Subcutaneous adipose tissue (tissue), 4 donors: ENCODE measurements around the gene ACACB. TPM values are rescaled to one million over a fixed set of nuclear protein-coding genes. Genes with fewer than 3 reads are reported as not detected.

ENCODE experiments used
- CTCF ChIP-seq: fragments of 450-650 bp; IDR thresholded peaks from one replicate; pipeline ENCODE4 v1.5.1; 2016; ENCODE audit warnings: low read depth, mild to moderate bottlenecking, control low read depth, antibody characterized with exemption, moderate library complexity
- total RNA-seq, 4 donors: library from RNA; depleted of rRNA; stranded (reverse); fragments of >200 nt; gene quantifications; one replicate each; pipeline ENCODE4 v1.1.0, GENCODE V29; 2016

ACACB gene
- total RNA-seq, 4 donors from 2014 or later, result 798 to 3,288 (median 1,277) TPM

DNA sequence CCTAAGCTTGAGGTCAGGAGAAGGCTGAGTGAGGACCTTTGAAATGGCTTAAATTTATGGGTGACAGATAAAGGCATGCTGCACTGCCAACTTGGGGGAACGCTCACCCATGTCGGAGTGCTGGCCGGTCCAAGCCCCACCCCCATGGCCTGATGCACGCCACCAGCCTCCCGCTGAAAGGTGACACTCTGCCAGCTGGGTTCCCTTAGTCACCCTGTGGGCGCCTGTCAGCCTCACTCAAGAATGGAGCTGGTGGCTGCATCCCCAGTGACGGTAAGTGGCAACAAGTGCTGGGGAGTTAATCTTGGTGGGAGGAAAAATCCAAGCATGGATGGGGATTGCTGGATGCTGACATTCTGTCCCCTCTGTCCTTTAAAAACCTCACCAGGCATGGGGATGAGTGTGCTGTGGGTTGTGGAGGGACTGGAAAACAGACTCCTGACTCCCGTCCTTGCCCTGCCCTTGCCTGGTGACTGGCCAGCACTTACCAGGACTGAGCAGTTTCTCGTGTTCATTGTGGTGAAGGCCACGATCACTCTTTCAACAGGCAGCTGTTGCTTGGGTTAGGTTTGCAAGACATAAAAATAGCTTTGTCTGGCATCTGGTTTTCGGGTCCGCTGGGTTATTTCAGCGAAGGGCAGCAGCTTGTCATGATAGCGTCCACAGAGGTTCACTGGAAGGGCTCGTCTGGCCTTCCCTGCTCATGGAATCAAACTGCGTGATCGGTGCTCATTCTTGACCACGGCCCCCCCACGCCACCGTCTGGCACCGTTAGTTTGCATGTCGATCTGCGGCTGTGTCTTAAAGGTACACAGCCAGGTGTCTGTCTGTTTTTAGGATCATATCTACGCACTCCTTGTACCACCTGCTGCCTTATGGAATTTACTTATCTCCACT is 15.0 kb downstream of the ACACB start:
- no peak for TF ChIP-seq CTCF

- no peak for TF ChIP-seq CTCF
Measured at GRCh38 chr12:109134186-109134917, 18.0 kb downstream of the ACACB start.

GRCh38 chr12:109137055-109137454 is 20.7 kb downstream of the ACACB start:
- no peak for TF ChIP-seq CTCF

DNA sequence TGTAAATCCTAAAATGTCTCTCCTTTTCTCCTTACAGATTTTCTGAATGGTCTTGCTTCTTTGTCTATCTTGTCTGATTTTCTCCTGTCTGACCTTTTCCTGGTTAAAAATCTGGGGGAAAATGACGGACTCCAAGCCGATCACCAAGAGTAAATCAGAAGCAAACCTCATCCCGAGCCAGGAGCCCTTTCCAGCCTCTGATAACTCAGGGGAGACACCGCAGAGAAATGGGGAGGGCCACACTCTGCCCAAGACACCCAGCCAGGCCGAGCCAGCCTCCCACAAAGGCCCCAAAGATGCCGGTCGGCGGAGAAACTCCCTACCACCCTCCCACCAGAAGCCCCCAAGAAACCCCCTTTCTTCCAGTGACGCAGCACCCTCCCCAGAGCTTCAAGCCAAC is 23.0 kb downstream of the ACACB start:
- TF ChIP-seq CTCF, result no peak

GRCh38 chr12:109139791-109140190 is 23.4 kb downstream of the ACACB start:
- no peak for TF ChIP-seq CTCF

GRCh38 chr12:109140560-109140959 is 24.2 kb downstream of the ACACB start:
- TF ChIP-seq CTCF, result no peak

DNA sequence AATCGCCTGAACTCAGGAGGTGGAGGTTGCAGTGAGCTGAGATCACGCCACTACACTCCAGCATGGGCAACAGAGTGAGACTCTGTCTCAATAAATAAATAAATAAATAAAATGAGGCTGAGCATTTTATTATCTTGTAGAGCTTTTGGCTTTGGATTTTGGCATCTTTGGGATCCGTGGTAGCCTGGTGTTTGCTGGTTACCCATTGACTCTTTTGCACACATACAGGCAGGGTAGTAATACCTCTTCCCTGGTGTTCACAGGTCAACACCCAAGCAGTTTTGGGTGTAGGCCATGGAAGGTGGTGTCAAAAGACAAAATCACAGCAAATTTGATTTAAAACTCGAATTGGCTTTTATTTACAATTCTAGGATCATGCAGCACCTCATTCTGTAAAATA is 27.8 kb downstream of the ACACB start:
- TF ChIP-seq CTCF, result no peak
